8988T (cell line): ENCODE measurements around the gene ADAM12.

ENCODE experiments used
- DNase-seq: peaks from one replicate; pipeline ENCODE4 v3.0.0; 2011

The ADAM12 gene

GRCh38 chr10:126169899-126170298, 218.4 kb downstream of the ADAM12 start:
- no peak for DNase-seq

- no peak for DNase-seq
These were observed 221.5 kb downstream of the ADAM12 start for GRCh38 chr10:126166797-126167196.

GRCh38 chr10:126165874-126166273, 222.4 kb downstream of the ADAM12 start:
- no peak for DNase-seq

- no peak for DNase-seq
These were observed 224.8 kb downstream of the ADAM12 start for GRCh38 chr10:126163506-126163905.

- DNase-seq: no peak
These were observed 226.6 kb downstream of the ADAM12 start for GRCh38 chr10:126161691-126162090.

- DNase-seq: no peak
These were observed 227.2 kb downstream of the ADAM12 start for GRCh38 chr10:126160971-126161630.

- no peak for DNase-seq
These were observed 227.7 kb downstream of the ADAM12 start for GRCh38 chr10:126160571-126160970.

GRCh38 chr10:126158133-126158892, 230.0 kb downstream of the ADAM12 start:
- DNase-seq: no peak

- no peak for DNase-seq
These were observed 231.1 kb downstream of the ADAM12 start for GRCh38 chr10:126157189-126157588.

GRCh38 chr10:126156503-126156902, 231.8 kb downstream of the ADAM12 start:
- no peak for DNase-seq

- DNase-seq: no peak
These were observed 232.3 kb downstream of the ADAM12 start for GRCh38 chr10:126156012-126156411.

- DNase-seq: no peak
These were observed 232.7 kb downstream of the ADAM12 start for GRCh38 chr10:126155528-126155927.

- no peak for DNase-seq
These were observed 234.3 kb downstream of the ADAM12 start for GRCh38 chr10:126153711-126154628.

GRCh38 chr10:126147866-126148587, 240.2 kb downstream of the ADAM12 start:
- DNase-seq: no peak

- DNase-seq: no peak
These were observed 241.5 kb downstream of the ADAM12 start for GRCh38 chr10:126146771-126147170.

- no peak for DNase-seq
These were observed 245.2 kb downstream of the ADAM12 start for GRCh38 chr10:126143117-126143516.

GRCh38 chr10:126140746-126141273, 247.5 kb downstream of the ADAM12 start:
- no peak for DNase-seq

GRCh38 chr10:126137562-126138221, 250.6 kb downstream of the ADAM12 start:
- no peak for DNase-seq

- no peak for DNase-seq
These were observed 252.2 kb downstream of the ADAM12 start for GRCh38 chr10:126135941-126136595.

- no peak for DNase-seq
These were observed 253.1 kb downstream of the ADAM12 start for GRCh38 chr10:126135177-126135576.

- no peak for DNase-seq
These were observed 254.2 kb downstream of the ADAM12 start for GRCh38 chr10:126133906-126134656.
